Tibial nerve (tissue), 3 donors: ENCODE data around the gene EEF2KMT.
"Not testable (repeated sequence)": the region's sequence is repeated elsewhere in the genome, so short reads cannot be mapped to it uniquely, and the experiment has no call there.

Experiments
- CTCF ChIP-seq, 5 experiments: fragments of 200-600 bp in 3 of 5; fragments of 450-650 bp in 2 of 5; sonication (generic) in 3 of 5; IDR thresholded peaks; one replicate each; pipeline ENCODE4 v1.5.1; 2016 to 2019; ENCODE audit warnings: antibody characterized with exemption in 5 of 5, mild to moderate bottlenecking in 3 of 5, moderate library complexity in 2 of 5
- POLR2A ChIP-seq, 2 donors: fragments of 450-650 bp; IDR thresholded peaks; one replicate each; pipeline ENCODE4 v1.6.1; 2017; ENCODE audit warnings: antibody characterized with exemption in 2 of 2, mild to moderate bottlenecking in 2 of 2, moderate library complexity in 2 of 2

- TF ChIP-seq CTCF, POLR2A (IDR thresholded peaks at IDR 0.05): not testable (repeated sequence)
These were observed 19.2 kb upstream of the EEF2KMT start for GRCh38 chr16:5116780-5117295.
